Adipocyte (in vitro differentiated cells): Measurements from ENCODE around the gene PHF21A.
A peak's percentile ranks its signal among the peaks of the same experiment; 100 is the strongest.

Experiments
- DNase-seq: peaks from one replicate; pipeline ENCODE4 v3.0.0-alpha.2; 2015; ENCODE audit warnings: low read depth
- H3K27me3 ChIP-seq: replicated peaks from 2 replicates; pipeline ENCODE4 v1.7.0; 2013; ENCODE audit warnings: mild to moderate bottlenecking, low read length, moderate library complexity; ENCODE audit not compliant: control insufficient read depth, insufficient read depth
- H3K36me3 ChIP-seq: 2 replicates; pipeline ENCODE4 v1.7.0; 2013; ENCODE audit warnings: low read length, mild to moderate bottlenecking, moderate library complexity; ENCODE audit not compliant: control insufficient read depth, insufficient read depth, severe bottlenecking
- H3K4me1 ChIP-seq: 2 replicates; pipeline ENCODE4 v1.7.0; 2013; ENCODE audit warnings: mild to moderate bottlenecking, low read length, moderate library complexity; ENCODE audit not compliant: control insufficient read depth, insufficient read depth
- H3K4me3 ChIP-seq: 2 replicates; pipeline ENCODE4 v1.7.0; 2013; ENCODE audit warnings: mild to moderate bottlenecking, low read length, moderate library complexity
- H3K9ac ChIP-seq: 2 replicates; pipeline ENCODE4 v1.7.0; 2013; ENCODE audit warnings: mild to moderate bottlenecking, low read length, moderate library complexity
- H3K9me3 ChIP-seq: 2 replicates; pipeline ENCODE4 v1.7.0; 2013; ENCODE audit warnings: mild to moderate bottlenecking, low read length, moderate library complexity; ENCODE audit not compliant: control insufficient read depth

PHF21A gene

GRCh38 chr11:46072172-46072964 lies 48.9 kb downstream of the PHF21A start:
- Histone ChIP-seq H3K27me3 (no peaks in the 10 kb centered on the region), H3K36me3 (peaks cover 26% of the 10 kb centered on the region), H3K9ac (no peak overlapping the region), H3K9me3 (no peaks in the 10 kb centered on the region), H3K4me1 (peaks cover 9% of the 10 kb centered on the region), H3K4me3 (no peak overlapping the region)
- no peak for DNase-seq

GRCh38 chr11:46071091-46071490 lies 50.2 kb downstream of the PHF21A start:
- peaks cover 29% of the 10 kb centered on the region for H3K36me3 ChIP-seq
- peaks cover 9% of the 10 kb centered on the region for H3K4me1 ChIP-seq
- no peak overlapping the region for H3K4me3 ChIP-seq
- H3K9ac ChIP-seq: no peak overlapping the region
- H3K27me3 ChIP-seq: no peaks in the 10 kb centered on the region
- no peak for DNase-seq
- no peaks in the 10 kb centered on the region for H3K9me3 ChIP-seq

GRCh38 chr11:46069595-46069994 lies 51.7 kb downstream of the PHF21A start:
- no peak for DNase-seq
- H3K9ac ChIP-seq: no peak overlapping the region

GRCh38 chr11:46066335-46066734 lies 54.9 kb downstream of the PHF21A start:
- no peak overlapping the region for H3K9ac ChIP-seq
- H3K36me3 ChIP-seq: peaks cover 25% of the 10 kb centered on the region
- H3K27me3 ChIP-seq: no peaks in the 10 kb centered on the region
- H3K4me1 ChIP-seq: peaks cover 12% of the 10 kb centered on the region
- no peaks in the 10 kb centered on the region for H3K9me3 ChIP-seq
- DNase-seq: no peak
- H3K4me3 ChIP-seq: no peak overlapping the region

More at GRCh38 chr11:46069595-46069994, 51.7 kb downstream of the PHF21A start:
- Histone ChIP-seq H3K9me3 (no peaks in the 10 kb centered on the region), H3K4me3 (no peak overlapping the region), H3K36me3 (peaks cover 25% of the 10 kb centered on the region), H3K27me3 (no peaks in the 10 kb centered on the region), H3K4me1 (peaks cover 12% of the 10 kb centered on the region)

- no peaks in the 10 kb centered on the region for H3K27me3 ChIP-seq
- H3K4me1 ChIP-seq: peaks cover 12% of the 10 kb centered on the region
- H3K9me3 ChIP-seq: no peaks in the 10 kb centered on the region
- peaks cover 25% of the 10 kb centered on the region for H3K36me3 ChIP-seq
- no peak overlapping the region for H3K4me3 ChIP-seq
- no peak overlapping the region for H3K9ac ChIP-seq
- DNase-seq: no peak
Measured at GRCh38 chr11:46065681-46066080, 55.6 kb downstream of the PHF21A start.

- Histone ChIP-seq H3K9me3 (no peaks in the 10 kb centered on the region), H3K9ac (no peak overlapping the region), H3K36me3 (peaks cover 20% of the 10 kb centered on the region), H3K4me1 (peaks cover 12% of the 10 kb centered on the region), H3K27me3 (no peaks in the 10 kb centered on the region), H3K4me3 (no peak overlapping the region)
- peak; percentile 22 for DNase-seq
Measured at GRCh38 chr11:46064221-46064620, 57.0 kb downstream of the PHF21A start.

- Histone ChIP-seq H3K4me1 (peaks cover 12% of the 10 kb centered on the region), H3K36me3 (peaks cover 13% of the 10 kb centered on the region), H3K4me3 (no peak overlapping the region), H3K9me3 (no peaks in the 10 kb centered on the region), H3K9ac (no peak overlapping the region), H3K27me3 (no peaks in the 10 kb centered on the region)
- no peak for DNase-seq
Measured at GRCh38 chr11:46063138-46063537, 58.1 kb downstream of the PHF21A start.

- H3K9ac ChIP-seq: no peak overlapping the region
- H3K9me3 ChIP-seq: no peaks in the 10 kb centered on the region
- H3K4me3 ChIP-seq: no peak overlapping the region
- no peaks in the 10 kb centered on the region for H3K36me3 ChIP-seq
- DNase-seq: no peak
- peaks cover 19% of the 10 kb centered on the region for H3K4me1 ChIP-seq
- H3K27me3 ChIP-seq: no peaks in the 10 kb centered on the region
Measured at GRCh38 chr11:46060013-46060412, 61.2 kb downstream of the PHF21A start.

GRCh38 chr11:46057489-46057888 lies 63.8 kb downstream of the PHF21A start:
- H3K36me3 ChIP-seq: peaks cover 3% of the 10 kb centered on the region
- no peak overlapping the region for H3K4me3 ChIP-seq
- H3K9ac ChIP-seq: no peak overlapping the region
- H3K4me1 ChIP-seq: peaks cover 12% of the 10 kb centered on the region
- no peaks in the 10 kb centered on the region for H3K27me3 ChIP-seq
- H3K9me3 ChIP-seq: no peaks in the 10 kb centered on the region
- no peak for DNase-seq

GRCh38 chr11:46055371-46055770 lies 65.9 kb downstream of the PHF21A start:
- peak; percentile 71 for DNase-seq
- Histone ChIP-seq H3K4me3 (no peak overlapping the region), H3K4me1 (peaks cover 19% of the 10 kb centered on the region), H3K27me3 (no peaks in the 10 kb centered on the region), H3K36me3 (peaks cover 3% of the 10 kb centered on the region), H3K9ac (no peak overlapping the region), H3K9me3 (no peaks in the 10 kb centered on the region)

- no peaks in the 10 kb centered on the region for H3K27me3 ChIP-seq
- H3K4me1 ChIP-seq: peaks cover 56% of the 10 kb centered on the region
- DNase-seq: no peak
- no peak overlapping the region for H3K4me3 ChIP-seq
- peaks cover 3% of the 10 kb centered on the region for H3K36me3 ChIP-seq
- H3K9ac ChIP-seq: no peak overlapping the region
- no peaks in the 10 kb centered on the region for H3K9me3 ChIP-seq
Measured at GRCh38 chr11:46051102-46051501, 70.2 kb downstream of the PHF21A start.

- H3K36me3 ChIP-seq: peaks cover 3% of the 10 kb centered on the region
- H3K9me3 ChIP-seq: no peaks in the 10 kb centered on the region
- no peak overlapping the region for H3K9ac ChIP-seq
- DNase-seq: no peak
- no peak overlapping the region for H3K4me3 ChIP-seq
- peaks cover 57% of the 10 kb centered on the region for H3K4me1 ChIP-seq
- no peaks in the 10 kb centered on the region for H3K27me3 ChIP-seq
Measured at GRCh38 chr11:46050662-46051061, 70.6 kb downstream of the PHF21A start.
